HG03571 (cell line): ENCODE results near the gene GEMIN8.
A peak's percentile ranks its signal among the peaks of the same experiment; 100 is the strongest.

Experiments used
- ATAC-seq: cut with Tn5 transposase; IDR thresholded peaks from one replicate; pipeline ENCODE4 v1.9.1; 2021; ENCODE audit not compliant: unreplicated experiment

The GEMIN8 gene, protein sequence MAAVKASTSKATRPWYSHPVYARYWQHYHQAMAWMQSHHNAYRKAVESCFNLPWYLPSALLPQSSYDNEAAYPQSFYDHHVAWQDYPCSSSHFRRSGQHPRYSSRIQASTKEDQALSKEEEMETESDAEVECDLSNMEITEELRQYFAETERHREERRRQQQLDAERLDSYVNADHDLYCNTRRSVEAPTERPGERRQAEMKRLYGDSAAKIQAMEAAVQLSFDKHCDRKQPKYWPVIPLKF

DNA sequence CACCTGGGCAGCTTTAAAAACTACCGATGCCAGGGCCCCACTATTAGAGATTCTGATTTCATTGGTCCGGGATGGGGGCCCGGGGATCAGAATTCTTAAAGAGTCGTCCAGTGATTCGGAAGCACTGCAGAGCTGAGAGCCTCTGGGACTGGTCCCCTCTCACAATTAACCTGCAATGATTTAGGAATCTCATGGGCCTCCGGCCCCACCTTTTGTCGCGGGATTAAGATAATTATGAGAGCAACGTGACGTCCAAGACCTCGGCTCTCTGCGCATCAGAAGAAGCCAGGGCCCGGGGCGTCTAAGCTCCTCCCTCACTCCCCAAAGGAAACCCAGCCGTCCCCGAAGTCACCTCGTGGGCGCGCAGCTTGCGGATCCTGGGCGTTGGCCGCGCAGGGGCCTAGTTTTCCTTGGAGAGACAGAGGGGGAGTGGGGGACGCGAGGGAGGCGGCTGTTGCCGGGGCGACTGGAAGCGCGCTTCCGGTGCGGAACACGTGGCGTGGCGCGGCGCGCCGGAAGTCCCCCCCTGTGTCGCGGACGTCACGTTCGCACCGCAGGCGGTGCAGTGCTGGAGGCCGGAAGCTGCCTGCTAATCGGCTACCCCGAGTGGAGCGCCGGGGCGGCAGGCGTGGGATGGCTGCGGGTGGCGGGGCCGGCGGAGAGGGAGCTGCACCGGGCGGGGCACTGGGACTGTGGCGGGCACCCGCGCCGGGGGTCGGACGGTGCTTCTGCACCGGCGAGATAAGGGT is at the start of gene GEMIN8:
Gene GEMIN8 (minus strand): TSS at position 468 of the 749 bp plus-strand sequence. CDS start 8,414 bp downstream, outside the sequence.
- peak; percentile 82 for ATAC-seq

DNA sequence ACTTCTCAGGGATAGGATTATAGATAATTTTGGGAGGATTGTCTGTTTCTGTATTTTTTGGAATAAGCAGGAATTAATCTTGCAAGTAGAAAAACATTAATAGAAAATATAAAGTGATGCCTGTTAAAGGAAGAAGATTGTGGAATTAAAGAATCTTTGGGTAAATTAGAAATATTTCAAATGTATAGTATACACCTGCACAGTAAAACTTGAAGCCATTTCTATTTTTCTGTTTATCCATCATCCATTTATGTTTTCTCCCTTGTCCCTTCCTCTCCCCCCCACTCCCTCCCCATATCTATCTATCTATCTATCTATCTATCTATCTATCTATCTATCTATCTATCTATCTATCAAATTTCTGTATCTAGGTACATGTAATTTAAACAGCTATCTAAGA is 46.9 kb upstream of the GEMIN8 start:
- ATAC-seq: no peak

DNA sequence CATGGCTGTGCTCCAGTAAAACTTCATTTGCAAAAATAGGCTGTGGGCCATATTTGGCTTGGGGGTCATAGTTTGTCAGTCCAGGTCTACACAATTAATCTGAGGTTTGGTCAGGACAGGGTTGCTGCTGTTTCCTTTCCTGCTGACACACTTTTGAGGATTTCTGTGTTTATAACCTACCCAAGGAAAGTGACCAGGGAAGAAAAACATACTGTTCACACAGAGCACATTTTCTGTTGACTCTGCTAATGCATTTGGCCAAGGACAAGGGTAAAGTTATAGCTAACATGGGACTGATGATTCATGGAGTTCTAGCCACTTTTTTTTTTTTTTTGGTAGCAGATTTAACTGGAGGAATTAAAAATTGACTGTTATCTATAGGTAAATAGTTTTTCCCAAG is 43.9 kb upstream of the GEMIN8 start:
- no peak for ATAC-seq

DNA sequence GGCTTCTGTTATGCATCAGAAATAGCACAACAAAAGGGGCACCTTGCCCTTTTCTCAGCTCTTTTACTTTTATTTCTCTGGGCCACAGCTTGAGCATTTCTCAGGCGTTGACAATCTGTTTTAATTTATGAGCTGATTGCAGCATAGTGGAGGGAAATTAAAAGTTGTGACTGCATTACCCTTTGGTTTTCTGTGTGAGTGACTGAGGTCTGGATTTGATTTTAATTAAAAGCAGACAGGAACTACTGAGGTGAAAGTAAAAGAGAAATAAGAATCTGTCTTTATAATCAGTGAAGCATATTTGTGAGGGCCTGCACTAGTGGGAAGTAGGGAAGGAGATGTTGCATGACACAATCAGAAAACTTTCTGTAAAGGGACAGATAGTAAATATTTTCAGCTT is 43.4 kb upstream of the GEMIN8 start:
- no peak for ATAC-seq

DNA sequence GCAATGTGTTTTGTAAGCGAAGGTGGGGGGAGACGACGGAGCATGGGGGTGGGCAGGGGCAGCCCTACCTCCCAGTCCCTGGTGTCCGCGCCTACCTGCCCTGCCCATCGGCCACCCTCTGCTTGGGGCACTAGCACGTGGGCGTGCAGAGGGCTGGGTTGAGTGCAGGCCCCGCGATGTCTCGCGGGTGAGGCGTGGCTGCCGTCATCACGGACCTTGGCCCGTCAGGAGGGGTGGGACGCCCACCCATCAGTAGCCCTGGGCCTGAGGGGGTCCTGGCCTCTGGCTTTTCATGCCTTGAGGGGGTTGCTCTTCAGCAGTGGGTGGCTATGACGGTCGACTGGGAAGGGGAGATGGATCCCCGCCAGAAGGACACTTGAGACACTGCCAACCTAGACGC is 36.1 kb upstream of the GEMIN8 start:
- no peak for ATAC-seq

DNA sequence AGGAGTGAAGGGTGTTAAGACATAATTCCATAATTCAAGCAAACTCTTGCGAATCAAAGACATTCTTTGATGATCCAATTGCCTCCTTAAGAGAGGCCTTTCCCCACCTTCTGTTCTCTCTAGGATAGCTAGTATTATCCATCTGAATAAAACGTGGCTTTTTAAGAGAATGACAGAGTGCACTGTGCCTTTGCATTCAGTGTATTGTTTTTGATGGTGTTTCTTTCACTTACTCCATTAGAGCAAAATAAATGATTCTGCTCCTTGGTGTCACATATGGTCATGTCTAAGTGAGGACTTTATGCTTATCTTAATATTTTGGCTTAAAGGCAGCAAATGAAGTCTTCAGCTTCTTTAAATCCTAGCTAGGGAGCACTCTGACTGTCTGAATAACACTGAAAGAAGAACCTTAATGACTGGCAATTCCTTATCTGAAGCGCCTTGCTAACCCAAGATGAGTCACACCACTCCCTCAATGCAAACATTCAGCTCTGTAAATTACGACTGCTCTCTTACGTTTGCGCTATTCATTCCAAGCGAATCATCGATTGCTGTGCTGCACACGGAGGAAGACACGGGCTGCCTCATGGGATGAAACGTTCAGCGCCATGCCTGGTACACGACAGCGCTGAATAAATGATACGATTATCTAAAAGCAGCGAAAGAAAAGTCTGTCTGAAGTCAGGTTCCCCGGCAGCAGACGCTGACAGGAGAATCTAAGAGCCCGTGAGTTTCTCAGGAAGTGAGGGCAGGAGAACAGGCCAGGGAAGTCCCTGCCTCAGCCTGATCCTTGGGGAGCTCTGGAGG is 35.1 kb upstream of the GEMIN8 start:
- ATAC-seq: no peak

DNA sequence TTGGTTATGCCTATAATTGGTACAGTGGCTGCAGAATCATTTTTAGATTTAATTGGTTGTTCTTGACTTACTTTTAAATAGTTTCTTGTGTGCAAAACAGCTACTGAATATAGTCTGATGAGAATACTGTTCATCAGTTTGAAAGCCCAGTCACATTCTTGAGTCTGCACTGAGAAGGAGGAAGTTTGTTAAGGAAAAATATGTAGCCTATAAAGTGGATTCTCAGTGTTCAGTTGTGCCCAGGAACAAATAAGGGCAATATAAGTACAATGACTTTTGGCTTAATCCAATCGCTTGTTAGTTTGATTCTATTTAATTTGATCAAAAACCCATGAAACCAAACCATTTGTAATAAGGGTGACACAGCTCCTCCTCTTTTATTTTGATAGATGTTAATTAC is 32.8 kb upstream of the GEMIN8 start:
- ATAC-seq: no peak

- ATAC-seq: no peak
These were observed 26.5 kb upstream of the GEMIN8 start for GRCh38 chrX:14056206-14056605.

DNA sequence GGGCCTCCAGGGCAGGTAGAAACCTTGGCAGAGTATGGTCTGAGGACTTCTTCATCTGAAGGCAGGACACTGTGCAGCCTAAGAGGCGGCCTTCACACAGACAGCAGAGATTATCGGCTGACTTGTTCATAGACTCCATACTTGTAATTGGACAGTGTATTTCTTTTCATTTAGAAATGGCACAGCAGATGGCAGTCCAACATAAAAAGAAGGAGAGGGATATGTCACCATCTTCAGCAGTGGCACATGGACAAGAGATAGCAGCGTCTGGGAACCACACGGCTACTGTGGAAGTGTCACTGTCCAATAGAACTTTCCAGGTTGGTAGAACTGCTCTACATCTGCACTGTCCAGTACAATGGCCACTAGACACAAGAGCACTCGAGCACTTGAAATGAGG is 21.7 kb upstream of the GEMIN8 start:
- ATAC-seq: no peak

DNA sequence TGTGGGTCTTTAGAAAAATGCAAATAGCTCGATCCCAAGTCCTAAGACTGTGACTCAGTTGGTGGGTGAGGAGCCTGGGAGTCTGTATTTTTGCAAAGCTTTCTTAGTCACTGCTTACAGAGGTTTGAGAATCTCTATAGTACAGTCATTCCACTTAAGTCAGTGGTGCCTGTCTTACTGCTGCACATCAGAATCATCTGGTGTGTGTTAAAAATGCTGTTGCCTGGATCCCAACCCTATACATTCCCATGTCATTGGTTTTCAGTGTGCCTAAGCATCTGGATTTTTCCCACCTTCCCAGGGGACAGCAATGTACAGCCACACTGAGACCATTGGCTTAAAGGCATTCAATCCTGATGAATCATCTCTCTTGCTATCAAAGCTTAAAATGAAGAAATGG is 21.0 kb upstream of the GEMIN8 start:
- no peak for ATAC-seq

DNA sequence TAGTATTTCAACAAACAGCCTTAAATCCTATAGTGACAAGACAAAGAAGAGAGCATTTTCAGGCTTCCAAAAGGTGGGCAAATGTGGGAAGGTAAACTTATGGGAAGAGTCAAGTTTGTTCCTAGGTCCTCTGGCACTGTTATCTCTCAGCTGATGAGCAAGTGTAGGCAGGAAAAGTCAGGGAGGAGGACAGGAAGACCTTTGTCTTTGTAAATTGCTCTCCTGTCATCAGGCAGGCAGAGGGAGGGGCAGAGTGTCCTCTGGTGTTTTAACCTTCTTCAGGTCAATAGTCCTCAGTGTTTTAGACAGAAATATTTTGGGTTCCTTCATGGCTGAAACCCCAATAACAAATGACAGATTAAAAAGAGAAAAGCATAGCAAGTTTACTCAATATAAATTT is 13.5 kb upstream of the GEMIN8 start:
- ATAC-seq: no peak

GRCh38 chrX:14039344-14039743 is 9.7 kb upstream of the GEMIN8 start:
- ATAC-seq: no peak

DNA sequence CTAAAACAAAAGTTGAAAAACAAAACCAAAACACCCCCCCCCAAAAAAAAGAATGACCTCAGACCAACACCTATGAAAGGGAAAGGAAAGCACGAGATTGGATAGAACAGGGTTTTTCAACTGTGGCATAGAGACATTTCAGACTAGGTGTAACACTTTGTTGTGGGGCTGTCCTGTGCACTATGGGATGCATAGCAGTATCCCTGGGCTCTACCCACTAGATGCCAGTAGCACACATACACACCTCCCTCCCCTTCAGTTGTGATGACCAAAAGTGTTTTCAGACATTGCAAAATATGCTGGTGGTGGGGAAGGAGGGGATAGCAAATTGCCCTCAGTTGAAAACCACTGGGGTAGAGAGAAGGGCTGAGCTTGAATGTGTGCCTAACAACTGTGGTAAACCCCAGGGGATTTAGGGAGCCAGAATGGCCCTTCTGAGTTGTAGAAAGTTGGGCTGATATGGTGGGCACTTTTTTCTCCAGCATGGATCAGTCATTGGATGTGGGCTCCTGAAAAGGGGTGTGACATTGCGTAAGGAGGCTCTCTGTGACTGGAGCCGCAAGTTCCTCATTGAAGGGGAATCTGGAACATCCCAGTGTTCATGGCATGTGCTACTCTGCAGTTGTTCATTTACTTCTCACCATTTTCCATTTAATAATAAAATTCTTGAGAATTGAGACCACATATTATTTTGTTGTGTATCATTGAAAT is 8.8 kb upstream of the GEMIN8 start:
- no peak for ATAC-seq

GRCh38 chrX:14032406-14032805 is 2.7 kb upstream of the GEMIN8 start:
- no peak for ATAC-seq

GRCh38 chrX:14030174-14030530 is 460 bp upstream of the GEMIN8 start:
- ATAC-seq: no peak

DNA sequence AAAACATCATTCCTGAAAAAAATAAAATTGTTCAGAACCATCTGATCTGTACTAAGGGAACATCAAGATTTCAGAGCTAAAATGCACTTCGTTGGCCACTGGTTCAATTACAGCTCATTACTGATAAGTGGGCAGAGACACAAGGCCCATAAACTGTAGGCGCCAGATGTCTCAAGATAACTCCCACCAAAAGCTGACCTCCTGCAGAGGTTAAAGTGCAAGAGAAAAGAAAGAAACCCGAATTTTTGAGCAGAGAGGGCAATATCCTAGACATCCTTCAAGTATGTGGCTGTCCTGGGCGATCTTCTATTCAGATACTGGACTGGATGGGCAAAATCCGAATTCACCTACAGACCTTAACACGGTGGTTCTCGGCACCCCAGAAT is 660 bp downstream of the GEMIN8 start:
- ATAC-seq: no peak

GRCh38 chrX:14028473-14028872 is 1.2 kb downstream of the GEMIN8 start:
- ATAC-seq: no peak

GRCh38 chrX:14027511-14028019 is 2.1 kb downstream of the GEMIN8 start:
- ATAC-seq: peak; percentile 45

DNA sequence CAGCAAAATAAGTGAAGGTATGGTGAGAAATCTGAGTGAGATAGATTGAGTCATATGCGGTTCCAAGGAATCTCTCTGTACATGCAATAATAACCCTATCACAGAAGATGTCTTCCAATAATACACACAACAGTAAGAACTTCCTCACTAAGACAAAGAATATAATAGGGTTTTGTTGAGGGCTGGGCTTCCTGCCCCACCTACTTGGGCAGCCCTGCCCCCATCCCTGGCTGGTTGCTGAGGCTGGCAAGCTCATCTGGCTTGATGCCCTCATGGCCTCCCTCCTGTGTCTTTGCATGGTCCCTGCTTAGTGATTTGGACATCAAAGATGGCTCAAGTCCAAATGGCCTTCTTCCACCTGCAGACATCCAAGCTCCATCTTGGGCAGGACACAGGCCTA is 2.7 kb downstream of the GEMIN8 start:
- ATAC-seq: no peak

GRCh38 chrX:14026121-14026520 is 3.6 kb downstream of the GEMIN8 start:
- no peak for ATAC-seq

DNA sequence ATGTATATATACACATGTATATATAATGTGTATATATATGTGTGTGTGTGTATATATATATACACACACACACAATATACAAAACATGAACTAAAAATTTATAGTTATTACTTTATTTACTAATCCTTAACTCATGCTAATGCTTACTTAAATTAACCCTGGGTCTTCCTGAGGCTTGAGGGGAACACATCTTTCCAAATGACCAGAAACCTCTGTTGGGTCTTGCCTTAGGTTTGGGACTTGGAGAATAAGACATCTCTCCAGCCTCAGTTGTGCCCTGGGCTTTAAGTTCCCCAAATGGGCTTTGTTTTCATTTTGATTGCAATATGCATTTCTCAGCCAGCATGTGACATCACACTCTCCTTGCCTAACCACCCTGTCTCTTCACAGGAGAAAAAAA is 7.7 kb downstream of the GEMIN8 start:
- no peak for ATAC-seq
